NB4 (cell line): Measurements from ENCODE around the gene LOC101059915.

Source experiments
- TF ChIP-seq, protein P1 (sequence below): IDR thresholded peaks from one replicate; pipeline ENCODE4 v1.5.1; 2012; ENCODE audit warnings: low read depth, low read length
- TF ChIP-seq, protein P2 (sequence below): IDR thresholded peaks from 2 replicates; pipeline ENCODE4 v1.6.1; 2011; ENCODE audit warnings: low read depth, low read length

DNA sequence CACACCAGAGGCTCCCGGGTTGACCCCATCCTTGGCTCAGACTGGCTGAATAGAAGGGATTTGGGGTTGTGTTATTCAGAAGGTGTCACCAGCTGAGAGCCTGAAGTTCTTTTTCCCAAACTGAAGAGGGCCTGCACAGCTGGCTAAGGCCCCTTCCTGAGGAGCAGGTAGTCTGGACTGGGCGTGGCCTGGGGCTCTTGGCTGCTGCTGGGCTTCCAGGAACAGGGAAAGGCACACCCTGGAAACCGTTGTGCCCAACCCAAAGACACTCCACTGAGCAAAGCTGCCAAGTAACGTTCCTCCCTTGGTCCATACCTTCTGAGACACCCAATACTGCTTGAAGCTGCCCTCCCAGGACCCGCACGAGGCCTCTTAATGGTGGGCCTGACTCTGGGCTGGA, 40.8 kb upstream of the LOC101059915 start:
- TF ChIP-seq, protein P1, sequence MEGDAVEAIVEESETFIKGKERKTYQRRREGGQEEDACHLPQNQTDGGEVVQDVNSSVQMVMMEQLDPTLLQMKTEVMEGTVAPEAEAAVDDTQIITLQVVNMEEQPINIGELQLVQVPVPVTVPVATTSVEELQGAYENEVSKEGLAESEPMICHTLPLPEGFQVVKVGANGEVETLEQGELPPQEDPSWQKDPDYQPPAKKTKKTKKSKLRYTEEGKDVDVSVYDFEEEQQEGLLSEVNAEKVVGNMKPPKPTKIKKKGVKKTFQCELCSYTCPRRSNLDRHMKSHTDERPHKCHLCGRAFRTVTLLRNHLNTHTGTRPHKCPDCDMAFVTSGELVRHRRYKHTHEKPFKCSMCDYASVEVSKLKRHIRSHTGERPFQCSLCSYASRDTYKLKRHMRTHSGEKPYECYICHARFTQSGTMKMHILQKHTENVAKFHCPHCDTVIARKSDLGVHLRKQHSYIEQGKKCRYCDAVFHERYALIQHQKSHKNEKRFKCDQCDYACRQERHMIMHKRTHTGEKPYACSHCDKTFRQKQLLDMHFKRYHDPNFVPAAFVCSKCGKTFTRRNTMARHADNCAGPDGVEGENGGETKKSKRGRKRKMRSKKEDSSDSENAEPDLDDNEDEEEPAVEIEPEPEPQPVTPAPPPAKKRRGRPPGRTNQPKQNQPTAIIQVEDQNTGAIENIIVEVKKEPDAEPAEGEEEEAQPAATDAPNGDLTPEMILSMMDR: no peak
- TF ChIP-seq, protein P2, sequence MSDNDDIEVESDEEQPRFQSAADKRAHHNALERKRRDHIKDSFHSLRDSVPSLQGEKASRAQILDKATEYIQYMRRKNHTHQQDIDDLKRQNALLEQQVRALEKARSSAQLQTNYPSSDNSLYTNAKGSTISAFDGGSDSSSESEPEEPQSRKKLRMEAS: no peak
